ENCODE data around the gene KRTAP1-4.

Gene KRTAP1-4

DNA sequence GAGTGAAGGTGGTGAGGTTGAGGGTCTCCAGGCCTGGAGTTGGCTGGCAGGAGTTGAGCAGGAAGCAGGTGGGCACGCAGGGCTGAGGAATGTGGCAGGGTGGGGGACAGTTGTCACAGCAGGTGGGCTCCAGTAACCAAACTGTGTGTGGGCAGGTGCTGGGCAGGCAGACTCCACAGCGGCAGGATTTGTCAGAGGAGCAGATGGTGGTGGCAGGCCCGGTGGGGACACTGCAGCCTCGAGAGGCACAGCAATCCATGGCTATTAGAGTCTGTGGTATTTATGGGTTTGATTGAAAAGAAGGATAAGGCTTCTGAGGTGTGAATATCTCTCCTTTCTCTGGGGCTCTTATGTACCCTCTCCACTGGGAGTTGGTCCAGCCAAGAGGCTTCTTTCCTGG, 36.2 kb downstream of the KRTAP1-4 start, which contains the start of gene KRTAP3-3:
KRTAP3-3 (minus strand) TSS at position 326 of the 400 bp plus-strand sequence; CDS start at position 259, 67 bp downstream.
- H3K4me2 ChIP-seq (ENCODE audit: low read length, poor library complexity, severe bottlenecking), result no peak within 1 kb of the TSS
- H4K91ac ChIP-seq (ENCODE audit: low read length), result no peak within 1 kb of the TSS
- peaks cover 2% of the 10 kb centered on the region for H3K4me1 ChIP-seq (ENCODE audit: control insufficient read depth, insufficient read depth, low read depth, low read length)
- no peaks in the 10 kb centered on the region for H3K79me1 ChIP-seq (replicated peaks; ENCODE audit: low read length, poor library complexity, severe bottlenecking)
- H2BK12ac ChIP-seq (ENCODE audit: low read length in 2 of 2), result no peak within 1 kb of the TSS
- H3K4me3 ChIP-seq (ENCODE audit: insufficient read depth in 1 of 2, low read depth in 1 of 2, low read length in 2 of 2), result no peak within 1 kb of the TSS
- 19% methylated on average over 4 of the region's 4 CpGs for whole genome bisulfite sequencing
- no peak within 1 kb of the TSS for H3K18ac ChIP-seq (ENCODE audit: low read depth in 1 of 2, low read length in 2 of 2)
- no peak within 1 kb of the TSS for H3K27ac ChIP-seq (ENCODE audit: low read length, poor library complexity, severe bottlenecking)
- no peaks in the 10 kb centered on the region for H3K9me3 ChIP-seq (ENCODE audit: control insufficient read depth, low read length)
- H4K8ac ChIP-seq (ENCODE audit: low read length), result no peak within 1 kb of the TSS
- H3K9ac ChIP-seq (ENCODE audit: low read length), result no peak within 1 kb of the TSS
- H2BK120ac ChIP-seq (ENCODE audit: low read depth, low read length), result no peak within 1 kb of the TSS
- H3K14ac ChIP-seq (ENCODE audit: low read length in 2 of 2), result no peak within 1 kb of the TSS
- H2BK5ac ChIP-seq (ENCODE audit: low read depth, low read length, poor library complexity, severe bottlenecking), result no peak within 1 kb of the TSS
- DNase-seq, result no peak
- H3K4ac ChIP-seq (ENCODE audit: low read depth in 1 of 2, low read length in 2 of 2), result no peak within 1 kb of the TSS
- no peak within 1 kb of the TSS for H2AFZ ChIP-seq (ENCODE audit: low read depth, low read length)
- H2AK5ac ChIP-seq (ENCODE audit: low read length, severe bottlenecking), result no peak within 1 kb of the TSS
- no peak within 1 kb of the TSS for H2BK15ac ChIP-seq (ENCODE audit: low read depth, poor library complexity, severe bottlenecking)
- H3K27me3 ChIP-seq (ENCODE audit: control insufficient read depth in 1 of 2, insufficient read depth in 1 of 2, low read length in 2 of 2), result no peaks in the 10 kb centered on the region
- no peaks in the 10 kb centered on the region for H3K36me3 ChIP-seq (ENCODE audit: control insufficient read depth in 1 of 2, insufficient read depth in 2 of 2, low read depth in 1 of 2, low read length in 2 of 2)
- no peak within 1 kb of the TSS for H3K23ac ChIP-seq (ENCODE audit: low read length in 2 of 2)

DNA sequence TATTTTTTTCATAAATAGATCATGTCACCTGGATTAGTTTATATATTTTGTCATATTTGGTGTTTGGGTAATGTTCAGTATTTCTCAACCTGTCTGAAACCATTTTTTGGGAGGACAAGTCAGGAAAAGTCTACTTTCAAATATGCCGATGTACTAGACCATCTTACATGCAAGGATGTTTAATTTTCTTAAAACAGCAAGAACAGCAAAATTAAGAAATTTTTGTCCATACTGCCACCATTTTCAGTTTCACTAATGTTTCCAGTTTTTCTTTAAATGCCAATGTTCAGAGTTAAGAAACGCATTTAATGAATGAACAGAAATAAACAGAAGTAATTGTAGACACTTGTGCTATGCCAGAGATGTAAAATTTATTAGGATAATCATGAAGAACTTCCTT, 36.9 kb downstream of the KRTAP1-4 start:
- Histone ChIP-seq H2BK15ac (ENCODE audit: low read depth, poor library complexity, severe bottlenecking) (no peak overlapping the region), H3K14ac (ENCODE audit: low read length in 2 of 2) (no peak overlapping the region), H2BK12ac (ENCODE audit: low read length in 2 of 2) (no peak overlapping the region), H4K8ac (ENCODE audit: low read length) (no peak overlapping the region), H3K4me2 (ENCODE audit: low read length, poor library complexity, severe bottlenecking) (no peak overlapping the region), H3K9ac (ENCODE audit: low read length) (no peak overlapping the region), H2AK5ac (ENCODE audit: low read length, severe bottlenecking) (no peak overlapping the region), H2AFZ (ENCODE audit: low read depth, low read length) (no peak overlapping the region), H3K4me3 (ENCODE audit: insufficient read depth in 1 of 2, low read depth in 1 of 2, low read length in 2 of 2) (no peak overlapping the region), H3K23ac (ENCODE audit: low read length in 2 of 2) (no peak overlapping the region), H3K4ac (ENCODE audit: low read depth in 1 of 2, low read length in 2 of 2) (no peak overlapping the region), H3K36me3 (ENCODE audit: control insufficient read depth in 1 of 2, insufficient read depth in 2 of 2, low read depth in 1 of 2, low read length in 2 of 2) (no peaks in the 10 kb centered on the region), H3K79me1 (replicated peaks; ENCODE audit: low read length, poor library complexity, severe bottlenecking) (no peaks in the 10 kb centered on the region), H3K27ac (ENCODE audit: low read length, poor library complexity, severe bottlenecking) (no peak overlapping the region), H2BK120ac (ENCODE audit: low read depth, low read length) (no peak overlapping the region), H3K18ac (ENCODE audit: low read depth in 1 of 2, low read length in 2 of 2) (no peak overlapping the region), H3K9me3 (ENCODE audit: control insufficient read depth, low read length) (no peaks in the 10 kb centered on the region), H3K4me1 (ENCODE audit: control insufficient read depth, insufficient read depth, low read depth, low read length) (peaks cover 2% of the 10 kb centered on the region), H2BK5ac (ENCODE audit: low read depth, low read length, poor library complexity, severe bottlenecking) (no peak overlapping the region), H3K27me3 (ENCODE audit: control insufficient read depth in 1 of 2, insufficient read depth in 1 of 2, low read length in 2 of 2) (no peaks in the 10 kb centered on the region), H4K91ac (ENCODE audit: low read length) (no peak overlapping the region)
- no peak for DNase-seq
- 100% methylated on average over 1 of the region's 2 CpGs for WGBS

DNA sequence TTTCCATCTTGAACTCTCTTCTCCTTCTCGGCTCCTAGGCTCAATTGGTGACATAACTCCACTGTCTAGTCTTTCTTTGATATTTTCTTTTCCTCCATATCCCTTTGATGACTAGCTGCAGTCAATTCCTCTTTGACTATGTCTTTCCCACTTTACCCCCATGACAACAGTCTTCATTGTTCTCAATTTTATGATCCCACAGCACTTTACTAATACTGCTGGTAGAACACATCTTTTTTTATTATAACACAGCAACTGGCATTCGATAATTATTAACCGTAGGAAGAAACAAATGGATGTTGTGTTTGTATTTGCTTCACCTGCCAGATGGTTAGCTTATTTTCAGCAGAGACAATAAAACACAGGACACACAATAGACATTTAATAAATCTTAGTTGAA, 37.3 kb downstream of the KRTAP1-4 start:
- H2BK120ac ChIP-seq (ENCODE audit: low read depth, low read length), result no peak overlapping the region
- H3K27me3 ChIP-seq (ENCODE audit: control insufficient read depth in 1 of 2, insufficient read depth in 1 of 2, low read length in 2 of 2), result no peaks in the 10 kb centered on the region
- H2AK5ac ChIP-seq (ENCODE audit: low read length, severe bottlenecking), result no peak overlapping the region
- no peak overlapping the region for H4K8ac ChIP-seq (ENCODE audit: low read length)
- H3K79me1 ChIP-seq (replicated peaks; ENCODE audit: low read length, poor library complexity, severe bottlenecking), result no peaks in the 10 kb centered on the region
- H4K91ac ChIP-seq (ENCODE audit: low read length), result no peak overlapping the region
- H2BK5ac ChIP-seq (ENCODE audit: low read depth, low read length, poor library complexity, severe bottlenecking), result no peak overlapping the region
- H3K14ac ChIP-seq (ENCODE audit: low read length in 2 of 2), result no peak overlapping the region
- H3K4me1 ChIP-seq (ENCODE audit: control insufficient read depth, insufficient read depth, low read depth, low read length), result peaks cover 2% of the 10 kb centered on the region
- H3K4me3 ChIP-seq (ENCODE audit: insufficient read depth in 1 of 2, low read depth in 1 of 2, low read length in 2 of 2), result no peak overlapping the region
- no peak overlapping the region for H3K4me2 ChIP-seq (ENCODE audit: low read length, poor library complexity, severe bottlenecking)
- H3K23ac ChIP-seq (ENCODE audit: low read length in 2 of 2), result no peak overlapping the region
- H2BK15ac ChIP-seq (ENCODE audit: low read depth, poor library complexity, severe bottlenecking), result no peak overlapping the region
- H3K18ac ChIP-seq (ENCODE audit: low read depth in 1 of 2, low read length in 2 of 2), result no peak overlapping the region
- H3K9ac ChIP-seq (ENCODE audit: low read length), result no peak overlapping the region
- no peak overlapping the region for H3K27ac ChIP-seq (ENCODE audit: low read length, poor library complexity, severe bottlenecking)
- no peaks in the 10 kb centered on the region for H3K9me3 ChIP-seq (ENCODE audit: control insufficient read depth, low read length)
- H2BK12ac ChIP-seq (ENCODE audit: low read length in 2 of 2), result no peak overlapping the region
- WGBS, result 81% methylated on average over 1 of the region's 3 CpGs
- H3K4ac ChIP-seq (ENCODE audit: low read depth in 1 of 2, low read length in 2 of 2), result no peak overlapping the region
- no peak overlapping the region for H2AFZ ChIP-seq (ENCODE audit: low read depth, low read length)
- H3K36me3 ChIP-seq (ENCODE audit: control insufficient read depth in 1 of 2, insufficient read depth in 2 of 2, low read depth in 1 of 2, low read length in 2 of 2), result no peaks in the 10 kb centered on the region
- DNase-seq, result no peak

DNA sequence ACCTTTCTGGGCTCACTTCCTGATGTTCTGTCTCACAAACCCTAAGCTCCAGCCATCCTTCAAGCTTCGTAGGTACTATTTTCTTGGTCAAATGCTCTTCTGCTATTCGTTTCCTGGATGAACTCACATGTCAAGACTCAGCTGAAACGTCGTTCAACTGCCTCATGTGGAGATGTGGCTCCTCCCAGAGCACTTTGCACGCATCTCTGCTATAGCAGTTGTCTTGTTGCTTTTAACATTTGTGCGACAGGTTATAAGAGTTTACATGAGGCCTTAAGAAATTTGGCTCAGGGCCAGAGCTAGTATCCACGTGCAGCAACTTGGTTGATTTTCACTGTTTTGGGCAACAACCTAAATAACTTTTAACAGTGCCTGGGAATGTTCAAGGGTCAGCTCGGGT, 43.1 kb downstream of the KRTAP1-4 start:
- Histone ChIP-seq H3K18ac (ENCODE audit: low read depth in 1 of 2, low read length in 2 of 2) (no peak overlapping the region), H3K79me1 (replicated peaks; ENCODE audit: low read length, poor library complexity, severe bottlenecking) (no peaks in the 10 kb centered on the region), H2AK5ac (ENCODE audit: low read length, severe bottlenecking) (no peak overlapping the region), H3K14ac (ENCODE audit: low read length in 2 of 2) (no peak overlapping the region), H4K91ac (ENCODE audit: low read length) (no peak overlapping the region), H3K27me3 (ENCODE audit: control insufficient read depth in 1 of 2, insufficient read depth in 1 of 2, low read length in 2 of 2) (no peaks in the 10 kb centered on the region), H2BK12ac (ENCODE audit: low read length in 2 of 2) (no peak overlapping the region), H2BK5ac (ENCODE audit: low read depth, low read length, poor library complexity, severe bottlenecking) (no peak overlapping the region), H3K4me2 (ENCODE audit: low read length, poor library complexity, severe bottlenecking) (no peak overlapping the region), H3K36me3 (ENCODE audit: control insufficient read depth in 1 of 2, insufficient read depth in 2 of 2, low read depth in 1 of 2, low read length in 2 of 2) (no peaks in the 10 kb centered on the region), H3K23ac (ENCODE audit: low read length in 2 of 2) (no peak overlapping the region), H2BK15ac (ENCODE audit: low read depth, poor library complexity, severe bottlenecking) (no peak overlapping the region), H3K4ac (ENCODE audit: low read depth in 1 of 2, low read length in 2 of 2) (no peak overlapping the region), H3K27ac (ENCODE audit: low read length, poor library complexity, severe bottlenecking) (no peak overlapping the region), H3K4me1 (ENCODE audit: control insufficient read depth, insufficient read depth, low read depth, low read length) (no peaks in the 10 kb centered on the region), H4K8ac (ENCODE audit: low read length) (no peak overlapping the region), H2BK120ac (ENCODE audit: low read depth, low read length) (no peak overlapping the region), H3K9ac (ENCODE audit: low read length) (no peak overlapping the region), H2AFZ (ENCODE audit: low read depth, low read length) (peak overlapping the region; percentile 5), H3K4me3 (ENCODE audit: insufficient read depth in 1 of 2, low read depth in 1 of 2, low read length in 2 of 2) (no peak overlapping the region), H3K9me3 (ENCODE audit: control insufficient read depth, low read length) (no peaks in the 10 kb centered on the region)
- DNase-seq, result no peak
- 63% methylated on average over 8 of the region's 8 CpGs for WGBS
